OCI-LY3 (cell line): Measurements from ENCODE around the gene APLP1.

Experiments
- H2AFZ ChIP-seq: fragments of 200-600, 300-600 bp; shearing (Covaris generic); 2 replicates; pipeline ENCODE4 v1.6.0; 2014; ENCODE audit warnings: antibody characterized with exemption, low read depth, low read length
- H3K27ac ChIP-seq: fragments of 200-600, 300-600 bp; sonication (generic); 2 replicates; pipeline ENCODE4 v1.5.1; 2014; ENCODE audit warnings: mild to moderate bottlenecking, low read length, moderate library complexity, mixed read lengths
- H3K27me3 ChIP-seq: fragments of 200-600, 300-600 bp; sonication (generic); 2 replicates; pipeline ENCODE4 v1.6.1; 2014; ENCODE audit warnings: low read depth, low read length, mixed read lengths
- H3K36me3 ChIP-seq: fragments of 200-600, 300-600 bp; sonication (generic); replicated peaks from 2 replicates; pipeline ENCODE3; 2014; ENCODE audit warnings: low read depth, low read length, mixed read lengths
- H3K4me1 ChIP-seq: fragments of 300-600, 200-600 bp; sonication (generic); 2 replicates; pipeline ENCODE4 v1.6.1; 2014; ENCODE audit warnings: low read length, mixed read lengths
- H3K4me2 ChIP-seq: fragments of 200-600, 300-600 bp; sonication (generic); 2 replicates; pipeline ENCODE4 v1.6.1; 2014; ENCODE audit warnings: low read length, mixed read lengths
- H3K4me3 ChIP-seq: fragments of 300-600, 200-600 bp; sonication (generic); 2 replicates; pipeline ENCODE4 v1.5.1; 2014; ENCODE audit warnings: antibody characterized with exemption, mild to moderate bottlenecking, low read length, moderate library complexity
- H3K79me2 ChIP-seq: fragments of 300-600, 200-600 bp; shearing (Covaris generic); 2 replicates; pipeline ENCODE4 v1.6.1; 2014; ENCODE audit warnings: mild to moderate bottlenecking, low read length, mixed read lengths
- H3K9ac ChIP-seq: fragments of 300-600, 200-600 bp; shearing (Covaris generic); 2 replicates; pipeline ENCODE4 v1.6.0; 2014; ENCODE audit warnings: mild to moderate bottlenecking, low read length, moderate library complexity
- H3K9me3 ChIP-seq: fragments of 200-600, 300-600 bp; shearing (Covaris generic); 2 replicates; pipeline ENCODE4 v1.6.1; 2014; ENCODE audit warnings: low read length, mixed read lengths; ENCODE audit not compliant: insufficient read depth
- H4K20me1 ChIP-seq: fragments of 200-600, 300-600 bp; sonication (generic); 2 replicates; pipeline ENCODE4 v1.6.1; 2016; ENCODE audit warnings: low read length, mixed read lengths; ENCODE audit not compliant: insufficient read depth
- EZH2phosphoT487 ChIP-seq: fragments of 200-600 bp; shearing (Covaris generic); IDR thresholded peaks from 2 replicates; pipeline ENCODE4 v1.6.1; 2018; ENCODE audit warnings: antibody characterized with exemption, mixed run types, low read depth
- TF ChIP-seq, protein P1 (sequence below): fragments of 200-600, 300-600 bp; sonication (generic); IDR thresholded peaks from 2 replicates; pipeline ENCODE4 v1.5.1; 2014; ENCODE audit warnings: antibody characterized with exemption, low read length, low read depth

Gene APLP1

GRCh38 chr19:35899547-35900214 is 31.3 kb downstream of the APLP1 start:
- TF ChIP-seq, protein P1, sequence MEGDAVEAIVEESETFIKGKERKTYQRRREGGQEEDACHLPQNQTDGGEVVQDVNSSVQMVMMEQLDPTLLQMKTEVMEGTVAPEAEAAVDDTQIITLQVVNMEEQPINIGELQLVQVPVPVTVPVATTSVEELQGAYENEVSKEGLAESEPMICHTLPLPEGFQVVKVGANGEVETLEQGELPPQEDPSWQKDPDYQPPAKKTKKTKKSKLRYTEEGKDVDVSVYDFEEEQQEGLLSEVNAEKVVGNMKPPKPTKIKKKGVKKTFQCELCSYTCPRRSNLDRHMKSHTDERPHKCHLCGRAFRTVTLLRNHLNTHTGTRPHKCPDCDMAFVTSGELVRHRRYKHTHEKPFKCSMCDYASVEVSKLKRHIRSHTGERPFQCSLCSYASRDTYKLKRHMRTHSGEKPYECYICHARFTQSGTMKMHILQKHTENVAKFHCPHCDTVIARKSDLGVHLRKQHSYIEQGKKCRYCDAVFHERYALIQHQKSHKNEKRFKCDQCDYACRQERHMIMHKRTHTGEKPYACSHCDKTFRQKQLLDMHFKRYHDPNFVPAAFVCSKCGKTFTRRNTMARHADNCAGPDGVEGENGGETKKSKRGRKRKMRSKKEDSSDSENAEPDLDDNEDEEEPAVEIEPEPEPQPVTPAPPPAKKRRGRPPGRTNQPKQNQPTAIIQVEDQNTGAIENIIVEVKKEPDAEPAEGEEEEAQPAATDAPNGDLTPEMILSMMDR, result no peak
- no peak for TF ChIP-seq EZH2phosphoT487
- H3K4me1 ChIP-seq, result peaks cover 46% of the 10 kb centered on the region
- no peaks in the 10 kb centered on the region for H3K27me3 ChIP-seq
- peaks cover 30% of the 10 kb centered on the region for H4K20me1 ChIP-seq
- H3K9ac ChIP-seq, result peak overlapping the region; percentile 100
- no peaks in the 10 kb centered on the region for H3K9me3 ChIP-seq
- H3K79me2 ChIP-seq, result peaks cover 48% of the 10 kb centered on the region
- peaks cover 36% of the 10 kb centered on the region for H3K36me3 ChIP-seq
- H3K4me2 ChIP-seq, result peak overlapping the region; percentile 91
- peak overlapping the region; percentile 98 for H3K4me3 ChIP-seq
- no peak overlapping the region for H2AFZ ChIP-seq
- peak overlapping the region; percentile 91 for H3K27ac ChIP-seq

- Histone ChIP-seq H2AFZ (no peak overlapping the region), H3K36me3 (peaks cover 26% of the 10 kb centered on the region), H3K27me3 (no peaks in the 10 kb centered on the region), H3K27ac (no peak overlapping the region), H3K9ac (peak overlapping the region; percentile 100), H3K4me3 (peak overlapping the region; percentile 98), H3K4me1 (peaks cover 52% of the 10 kb centered on the region), H4K20me1 (peaks cover 29% of the 10 kb centered on the region), H3K4me2 (peak overlapping the region; percentile 91), H3K9me3 (no peaks in the 10 kb centered on the region), H3K79me2 (peaks cover 43% of the 10 kb centered on the region)
- TF ChIP-seq, protein P1, result no peak
- TF ChIP-seq EZH2phosphoT487, result no peak
Measured at GRCh38 chr19:35901055-35901644, 32.8 kb downstream of the APLP1 start.

GRCh38 chr19:35901854-35902661 is 33.7 kb downstream of the APLP1 start, which contains the start of gene HCST:
Gene HCST (plus strand): TSS chr19:35902529. CDS start chr19:35902594, 65 bp downstream.
- Histone ChIP-seq H4K20me1 (peaks cover 20% of the 10 kb centered on the region), H3K27me3 (no peaks in the 10 kb centered on the region), H3K36me3 (peaks cover 17% of the 10 kb centered on the region), H3K4me2 (peak within 1 kb of the TSS; percentile 91), H2AFZ (peak within 1 kb of the TSS; percentile 20; the same call in 1 of the 2 replicates), H3K79me2 (peaks cover 37% of the 10 kb centered on the region), H3K4me3 (peak within 1 kb of the TSS; percentile 98), H3K9ac (peak within 1 kb of the TSS; percentile 100), H3K27ac (peak within 1 kb of the TSS; percentile 16), H3K4me1 (peaks cover 52% of the 10 kb centered on the region), H3K9me3 (no peaks in the 10 kb centered on the region)
- TF ChIP-seq, protein P1, result no peak
